ENCODE results near the gene SHC2.

DNA sequence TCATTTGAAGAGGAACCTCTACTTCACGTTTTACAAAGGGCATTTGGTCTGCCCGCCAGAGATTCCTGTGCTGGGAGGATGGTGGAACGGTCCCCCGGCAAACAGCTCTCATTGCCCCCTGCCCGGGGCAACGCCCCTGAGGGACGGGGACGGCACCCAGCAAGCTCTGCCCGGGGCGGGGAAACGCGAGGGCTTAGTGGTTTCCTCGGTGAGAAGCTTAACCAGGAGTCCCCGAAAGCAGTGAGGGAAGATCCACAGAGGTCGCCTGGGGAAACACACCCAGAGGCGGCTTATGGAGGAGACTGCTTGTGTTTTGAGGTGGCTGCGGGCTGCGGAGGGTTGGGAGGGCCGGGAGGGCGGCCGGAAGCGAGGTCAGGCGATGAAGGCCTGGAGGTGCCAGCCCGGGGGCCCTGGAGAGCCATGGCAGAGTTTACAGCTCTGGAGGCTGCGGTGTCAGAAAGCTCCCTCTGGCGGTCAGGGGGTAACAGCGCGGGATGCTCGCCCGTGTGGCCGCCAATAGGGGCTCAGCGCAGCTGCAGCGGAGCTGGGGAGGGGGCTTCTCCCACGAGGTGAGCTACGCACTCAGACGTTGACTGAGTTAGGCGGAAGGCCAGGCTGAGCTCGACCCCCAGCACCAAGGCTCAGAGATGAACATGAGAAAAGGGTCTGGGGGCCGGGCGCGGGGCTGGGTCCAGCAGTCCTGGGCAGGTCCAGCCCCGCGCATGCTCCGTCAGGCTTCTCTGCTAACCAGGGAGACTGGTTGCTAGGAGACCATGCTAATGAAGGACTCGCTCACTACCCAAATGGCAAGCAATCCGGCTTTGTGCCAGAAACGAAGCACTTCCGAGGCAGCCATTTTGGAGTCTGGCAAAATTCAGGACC, 45.8 kb upstream of the SHC2 start:
- TF ChIP-seq POU2F2 (IDR thresholded peaks at IDR 0.05; ENCODE audit: low read depth, low read length) (peak; percentile 78), POLR2A (IDR thresholded peaks at IDR 0.05; ENCODE audit: low read depth, low read length) (no peak)

Data from GM12891 (cell line).